Uterus (tissue), 4 donors: ENCODE measurements around the gene CD28. TPM values are rescaled to one million over a fixed set of nuclear protein-coding genes. Genes with fewer than 3 reads are reported as not detected.
"Not testable (repeated sequence)": the region's sequence is repeated elsewhere in the genome, so short reads cannot be mapped to it uniquely, and the experiment has no call there.

Source experiments
- DNase-seq, 2 donors: peaks; one replicate each; pipeline ENCODE4 v3.0.0-alpha.2; 2019 to 2020
- H3K27ac ChIP-seq, 2 donors: fragments of 200-600 bp; sonication (generic); 1 replicate in 1 of 2; 2 replicates in 1 of 2; pipeline ENCODE4 v1.5.1; 2016 to 2018
- H3K27me3 ChIP-seq, 2 donors: fragments of 200-600 bp; sonication (generic); one replicate each; pipeline ENCODE4 v1.5.1; 2018 to 2019; ENCODE audit warnings: control low read depth in 1 of 2
- H3K36me3 ChIP-seq, 2 donors: fragments of 200-600 bp; sonication (generic); one replicate each; pipeline ENCODE4 v1.5.1; 2019; ENCODE audit warnings: control low read depth in 1 of 2
- H3K4me1 ChIP-seq, 2 donors: fragments of 200-600 bp; sonication (generic); one replicate each; pipeline ENCODE4 v1.5.1; 2018 to 2019; ENCODE audit warnings: control low read depth in 1 of 2
- H3K4me3 ChIP-seq, 2 donors: fragments of 200-600 bp; sonication (generic); 1 replicate in 1 of 2; 2 replicates in 1 of 2; pipeline ENCODE4 v1.5.1; 2018 to 2019; ENCODE audit warnings: mild to moderate bottlenecking in 1 of 2
- H3K9me3 ChIP-seq, 2 donors: fragments of 200-600 bp; sonication (generic); one replicate each; pipeline ENCODE4 v1.5.1; 2019; ENCODE audit warnings: control low read depth in 1 of 2
- CTCF ChIP-seq, 4 experiments: fragments of 200-600 bp in 2 of 4; fragments of 450-650 bp in 2 of 4; sonication (generic) in 2 of 4; IDR thresholded peaks; one replicate each; pipeline ENCODE4 v1.5.1; 2016 to 2019; ENCODE audit warnings: antibody characterized with exemption in 4 of 4, mild to moderate bottlenecking in 2 of 4, moderate library complexity in 1 of 4
- POLR2A ChIP-seq, 2 donors: fragments of 450-650 bp; IDR thresholded peaks; one replicate each; pipeline ENCODE4 v1.6.1; 2016; ENCODE audit warnings: antibody characterized with exemption in 2 of 2, mild to moderate bottlenecking in 1 of 2, moderate library complexity in 1 of 2
- intact Hi-C: fragments of 100-400 bp; cut with DNase I; formaldehyde crosslinking; loops from one replicate; pipeline ENCODE4 v1.15.1; 2023; ENCODE audit warnings: low total_unique reads
- total RNA-seq, 4 donors: library from RNA; depleted of rRNA in 3 of 4; stranded (reverse); fragments of >200 nt in 3 of 4; gene quantifications; one replicate each; pipeline versions ENCODE4 v1.1.0 to v1.2.4, GENCODE V29; 2014 to 2023
- donor health status: DM: yes; HTN: yes; CAD: no.

Gene CD28
- total RNA-seq, 4 donors from 2014 or later: 0.49 to 7.4 (median 1.5) TPM; not detected in 1

GRCh38 chr2:203694191-203694590, 12.2 kb upstream of the CD28 start:
- no peak for DNase-seq
- Histone ChIP-seq H3K27ac (no peak overlapping the region), H3K27me3 (no peaks in the 10 kb centered on the region), H3K9me3 (no peaks in the 10 kb centered on the region), H3K4me1 (no peaks in the 10 kb centered on the region), H3K4me3 (no peak overlapping the region), H3K36me3 (no peaks in the 10 kb centered on the region)
- intact Hi-C loops: no loop called here
- TF ChIP-seq POLR2A (IDR thresholded peaks at IDR 0.05): no peak
- no peak for TF ChIP-seq CTCF (IDR thresholded peaks at IDR 0.05)

- no peak overlapping the region for H3K27ac ChIP-seq
Observed at GRCh38 chr2:203697190-203697589, 9.2 kb upstream of the CD28 start.

GRCh38 chr2:203697763-203698162, 8.7 kb upstream of the CD28 start:
- H3K9me3 ChIP-seq, intact Hi-C loops, DNase-seq, H3K4me3 ChIP-seq, H3K27ac ChIP-seq, H3K4me1 ChIP-seq, H3K36me3 ChIP-seq, H3K27me3 ChIP-seq: not testable (repeated sequence)

More at GRCh38 chr2:203697190-203697589, 9.2 kb upstream of the CD28 start:
- TF ChIP-seq POLR2A (IDR thresholded peaks at IDR 0.05) (no peak), CTCF (IDR thresholded peaks at IDR 0.05) (no peak)
- intact Hi-C loops: no loop called here
- no peaks in the 10 kb centered on the region for H3K27me3 ChIP-seq
- DNase-seq: no peak
- no peaks in the 10 kb centered on the region for H3K4me1 ChIP-seq
- no peak overlapping the region for H3K4me3 ChIP-seq
- no peaks in the 10 kb centered on the region for H3K9me3 ChIP-seq
- H3K36me3 ChIP-seq: no peaks in the 10 kb centered on the region

DNA sequence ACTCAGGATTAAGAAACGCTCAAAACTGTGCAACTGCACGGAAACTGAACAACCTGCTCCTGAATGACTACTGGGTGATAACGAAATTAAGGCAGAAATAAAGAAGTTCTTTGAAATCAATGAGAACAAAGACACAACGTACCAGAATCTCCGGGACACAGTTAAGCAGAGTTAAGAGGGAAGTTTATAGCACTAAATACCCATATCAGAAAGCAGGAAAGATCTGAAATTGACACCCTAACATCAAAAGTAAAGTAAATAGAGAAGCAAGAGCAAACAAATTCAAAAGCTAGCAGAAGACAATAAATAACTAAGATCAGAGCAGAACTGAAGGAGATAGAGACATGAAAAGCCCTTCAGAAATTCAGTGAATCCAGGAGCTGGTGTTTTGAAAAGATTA, 8.0 kb upstream of the CD28 start:
- H3K9me3 ChIP-seq, H3K4me3 ChIP-seq, H3K27me3 ChIP-seq, intact Hi-C loops, H3K27ac ChIP-seq, H3K4me1 ChIP-seq, H3K36me3 ChIP-seq, DNase-seq: not testable (repeated sequence)

DNA sequence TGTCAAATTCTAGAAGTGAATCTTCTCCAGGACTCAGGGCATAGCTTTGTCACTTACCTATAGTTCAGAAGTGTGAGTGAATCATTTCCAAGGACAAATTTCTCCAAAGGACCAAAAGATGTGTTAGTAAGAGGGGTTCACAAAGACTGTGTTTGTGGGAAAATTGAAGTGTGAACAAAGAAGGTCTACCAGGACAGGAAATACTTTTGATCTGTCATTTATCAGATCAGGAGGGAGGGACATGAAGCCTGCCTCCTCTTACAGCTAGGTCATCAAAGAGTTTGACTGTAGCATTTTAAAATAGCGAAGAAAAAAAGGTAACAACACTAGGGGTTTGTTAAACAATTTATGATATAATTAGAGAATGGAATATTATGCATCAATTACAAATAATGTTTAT, 2.0 kb upstream of the CD28 start:
- Histone ChIP-seq H3K27me3 (no peaks in the 10 kb centered on the region), H3K9me3 (no peaks in the 10 kb centered on the region), H3K27ac (no peak overlapping the region), H3K4me1 (no peaks in the 10 kb centered on the region), H3K36me3 (no peaks in the 10 kb centered on the region), H3K4me3 (no peak overlapping the region)
- TF ChIP-seq POLR2A (IDR thresholded peaks at IDR 0.05) (no peak), CTCF (IDR thresholded peaks at IDR 0.05) (no peak)
- no peak for DNase-seq
- intact Hi-C loops: no loop called here

- Histone ChIP-seq H3K4me3 (no peak overlapping the region), H3K4me1 (no peaks in the 10 kb centered on the region), H3K27ac (no peak overlapping the region), H3K27me3 (no peaks in the 10 kb centered on the region), H3K36me3 (no peaks in the 10 kb centered on the region), H3K9me3 (no peaks in the 10 kb centered on the region)
- no peak for TF ChIP-seq CTCF (IDR thresholded peaks at IDR 0.05)
- TF ChIP-seq POLR2A (IDR thresholded peaks at IDR 0.05): no peak
- DNase-seq: no peak
- intact Hi-C loops: no loop called here
Observed at GRCh38 chr2:203705178-203705577, 1.3 kb upstream of the CD28 start.
